GM21390 (cell line): Measurements from ENCODE around the gene CCDC182.

Experiments
- ATAC-seq: cut with Tn5 transposase; IDR thresholded peaks from one replicate; pipeline ENCODE4 v1.9.1; 2021; ENCODE audit not compliant: unreplicated experiment

CCDC182 gene

GRCh38 chr17:57745242-57745641 is at the start of gene CCDC182:
TSS of gene CCDC182 (minus strand) at chr17:57745299. CDS start at chr17:57745272, 27 bp downstream.
- ATAC-seq = no peak

- ATAC-seq = no peak
Measured at GRCh38 chr17:57794841-57795240, 49.7 kb upstream of the CCDC182 start.

GRCh38 chr17:57788725-57789124 is 43.6 kb upstream of the CCDC182 start:
- ATAC-seq = no peak

GRCh38 chr17:57785022-57785421 is 39.9 kb upstream of the CCDC182 start:
- no peak for ATAC-seq

GRCh38 chr17:57784226-57784895 is 39.3 kb upstream of the CCDC182 start:
- ATAC-seq = no peak

- ATAC-seq = no peak
Measured at GRCh38 chr17:57783338-57783742, 38.2 kb upstream of the CCDC182 start.

GRCh38 chr17:57782647-57783337 is 37.7 kb upstream of the CCDC182 start:
- ATAC-seq = no peak

GRCh38 chr17:57782062-57782490 is 37.0 kb upstream of the CCDC182 start:
- no peak for ATAC-seq

GRCh38 chr17:57781386-57782061 is 36.4 kb upstream of the CCDC182 start:
- no peak for ATAC-seq

GRCh38 chr17:57779706-57780105 is 34.6 kb upstream of the CCDC182 start:
- no peak for ATAC-seq

GRCh38 chr17:57778306-57778705 is 33.2 kb upstream of the CCDC182 start:
- ATAC-seq = no peak

GRCh38 chr17:57776366-57776765 is 31.3 kb upstream of the CCDC182 start:
- ATAC-seq = no peak

- no peak for ATAC-seq
Measured at GRCh38 chr17:57774872-57775271, 29.8 kb upstream of the CCDC182 start.

GRCh38 chr17:57773557-57773956 is 28.5 kb upstream of the CCDC182 start:
- no peak for ATAC-seq

GRCh38 chr17:57772774-57773173 is 27.7 kb upstream of the CCDC182 start:
- no peak for ATAC-seq

GRCh38 chr17:57767561-57767960 is 22.5 kb upstream of the CCDC182 start:
- ATAC-seq = no peak

- ATAC-seq = no peak
Measured at GRCh38 chr17:57766318-57766943, 21.3 kb upstream of the CCDC182 start.

GRCh38 chr17:57762452-57763395 is 17.6 kb upstream of the CCDC182 start:
- no peak for ATAC-seq

- no peak for ATAC-seq
Measured at GRCh38 chr17:57761887-57762286, 16.8 kb upstream of the CCDC182 start.

- ATAC-seq = no peak
Measured at GRCh38 chr17:57760046-57760445, 14.9 kb upstream of the CCDC182 start.
